Lower leg skin (tissue), 3 donors: ENCODE measurements around the gene EXOC6B.

Source experiments
- POLR2A ChIP-seq, 2 donors: fragments of 450-650 bp; IDR thresholded peaks; one replicate each; pipeline ENCODE4 v1.6.1; 2016 to 2017; ENCODE audit warnings: antibody characterized with exemption in 2 of 2, mild to moderate bottlenecking in 1 of 2, moderate library complexity in 1 of 2
- TF ChIP-seq, protein P1 (sequence below), 3 donors: fragments of 450-650 bp; IDR thresholded peaks; one replicate each; pipeline ENCODE4 v1.5.1; 2016; ENCODE audit warnings: antibody characterized with exemption in 3 of 3, mild to moderate bottlenecking in 3 of 3, moderate library complexity in 2 of 3

DNA sequence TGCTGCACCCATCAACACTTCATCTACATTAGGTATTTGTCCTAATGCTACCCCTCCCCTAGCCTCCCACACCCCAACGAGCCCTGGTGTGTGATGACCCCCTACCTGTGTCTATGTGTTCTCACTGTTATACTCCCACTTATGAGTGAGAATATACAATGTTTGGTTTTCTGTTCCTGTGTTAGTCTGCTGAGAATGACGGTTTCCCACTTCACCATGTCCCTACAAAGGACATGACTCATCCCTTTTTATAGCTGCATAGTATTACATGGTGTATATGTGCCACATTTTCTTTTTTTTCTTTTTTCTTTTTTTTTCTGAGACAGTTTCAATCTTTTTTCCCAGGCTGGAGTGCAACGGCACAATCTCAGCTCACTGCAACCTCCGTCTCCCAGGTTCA is 394.1 kb downstream of the EXOC6B start:
- TF ChIP-seq, protein P1, sequence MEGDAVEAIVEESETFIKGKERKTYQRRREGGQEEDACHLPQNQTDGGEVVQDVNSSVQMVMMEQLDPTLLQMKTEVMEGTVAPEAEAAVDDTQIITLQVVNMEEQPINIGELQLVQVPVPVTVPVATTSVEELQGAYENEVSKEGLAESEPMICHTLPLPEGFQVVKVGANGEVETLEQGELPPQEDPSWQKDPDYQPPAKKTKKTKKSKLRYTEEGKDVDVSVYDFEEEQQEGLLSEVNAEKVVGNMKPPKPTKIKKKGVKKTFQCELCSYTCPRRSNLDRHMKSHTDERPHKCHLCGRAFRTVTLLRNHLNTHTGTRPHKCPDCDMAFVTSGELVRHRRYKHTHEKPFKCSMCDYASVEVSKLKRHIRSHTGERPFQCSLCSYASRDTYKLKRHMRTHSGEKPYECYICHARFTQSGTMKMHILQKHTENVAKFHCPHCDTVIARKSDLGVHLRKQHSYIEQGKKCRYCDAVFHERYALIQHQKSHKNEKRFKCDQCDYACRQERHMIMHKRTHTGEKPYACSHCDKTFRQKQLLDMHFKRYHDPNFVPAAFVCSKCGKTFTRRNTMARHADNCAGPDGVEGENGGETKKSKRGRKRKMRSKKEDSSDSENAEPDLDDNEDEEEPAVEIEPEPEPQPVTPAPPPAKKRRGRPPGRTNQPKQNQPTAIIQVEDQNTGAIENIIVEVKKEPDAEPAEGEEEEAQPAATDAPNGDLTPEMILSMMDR (IDR thresholded peaks at IDR 0.05) = no peak
- no peak for TF ChIP-seq POLR2A (IDR thresholded peaks at IDR 0.05)
